Limb (tissue), 2 donors: ENCODE data around the gene GALNT18.
A peak's percentile ranks its signal among the peaks of the same experiment; 100 is the strongest.

ENCODE experiments used
- DNase-seq, 2 donors: peaks; one replicate each; pipeline ENCODE4 v3.0.0-alpha.2; 2016; ENCODE audit errors: extremely low spot score in 2 of 2

Gene GALNT18

DNA sequence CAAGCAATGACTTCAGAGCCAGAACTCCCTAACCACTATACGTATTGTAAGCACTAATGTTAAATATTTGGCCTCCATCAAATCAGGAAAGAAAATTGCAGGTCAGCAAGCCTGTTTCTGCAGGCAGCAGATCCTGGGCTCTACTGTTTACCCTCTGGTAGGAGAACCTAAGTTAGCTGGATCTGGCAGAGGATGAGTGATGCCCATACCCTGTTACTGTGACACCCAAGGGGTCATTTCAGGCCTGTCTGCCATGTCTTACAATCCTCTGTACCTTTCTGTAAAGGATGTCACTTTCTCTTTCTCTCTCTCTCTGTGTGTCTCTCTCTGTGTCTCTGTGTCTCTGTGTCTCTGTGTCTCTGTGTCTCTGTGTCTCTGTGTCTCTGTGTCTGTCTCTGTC, 375.6 kb downstream of the GALNT18 start:
- no peak for DNase-seq

DNA sequence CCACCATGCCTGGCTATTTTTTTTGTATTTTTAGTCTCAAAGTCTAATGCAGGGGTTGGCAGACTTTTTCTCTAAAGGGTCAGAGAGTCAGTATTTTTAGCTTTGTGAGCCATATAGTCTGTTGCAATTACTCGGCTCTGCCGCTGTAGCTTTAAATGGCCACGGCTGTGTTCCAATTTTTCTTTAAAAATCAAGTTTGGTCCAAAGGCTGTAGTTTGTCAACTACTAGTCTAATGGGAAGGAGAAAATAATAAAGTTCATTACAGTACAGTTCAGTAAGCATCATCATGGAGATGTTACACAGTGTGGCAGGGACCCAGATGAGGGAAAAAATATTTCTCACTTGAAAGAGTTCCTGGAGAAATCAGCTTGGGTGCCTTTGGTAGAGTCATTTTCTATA, 376.4 kb downstream of the GALNT18 start:
- no peak for DNase-seq

DNA sequence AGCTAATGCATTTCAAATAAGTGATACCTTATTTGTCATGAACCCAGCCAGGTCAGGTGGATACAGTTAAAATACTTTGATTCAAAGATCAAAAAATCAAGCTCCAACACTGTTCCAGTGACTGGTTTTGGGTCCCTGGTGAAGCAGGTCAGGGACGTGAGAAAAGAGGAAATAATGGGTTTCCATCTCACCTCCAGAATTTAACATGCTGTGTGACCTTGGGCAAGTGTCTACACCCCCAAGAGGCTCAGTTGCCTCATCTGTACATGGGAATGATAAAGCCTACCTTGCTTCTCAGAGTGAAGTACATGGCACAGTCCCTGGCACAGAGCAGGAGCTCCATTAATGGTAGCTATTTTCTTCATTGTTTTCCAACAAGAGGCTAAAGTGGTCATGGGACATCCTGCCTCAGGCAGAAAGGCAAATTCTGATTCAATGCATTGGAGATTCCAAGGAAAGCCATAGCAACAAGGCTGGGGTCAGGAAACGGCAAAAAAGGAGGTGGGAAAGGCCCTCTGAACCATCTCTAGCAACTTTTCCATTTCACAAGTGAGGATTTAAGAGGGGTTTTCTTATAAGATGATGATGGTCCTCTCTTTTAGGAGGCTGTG, 377.2 kb downstream of the GALNT18 start:
- DNase-seq: no peak

DNA sequence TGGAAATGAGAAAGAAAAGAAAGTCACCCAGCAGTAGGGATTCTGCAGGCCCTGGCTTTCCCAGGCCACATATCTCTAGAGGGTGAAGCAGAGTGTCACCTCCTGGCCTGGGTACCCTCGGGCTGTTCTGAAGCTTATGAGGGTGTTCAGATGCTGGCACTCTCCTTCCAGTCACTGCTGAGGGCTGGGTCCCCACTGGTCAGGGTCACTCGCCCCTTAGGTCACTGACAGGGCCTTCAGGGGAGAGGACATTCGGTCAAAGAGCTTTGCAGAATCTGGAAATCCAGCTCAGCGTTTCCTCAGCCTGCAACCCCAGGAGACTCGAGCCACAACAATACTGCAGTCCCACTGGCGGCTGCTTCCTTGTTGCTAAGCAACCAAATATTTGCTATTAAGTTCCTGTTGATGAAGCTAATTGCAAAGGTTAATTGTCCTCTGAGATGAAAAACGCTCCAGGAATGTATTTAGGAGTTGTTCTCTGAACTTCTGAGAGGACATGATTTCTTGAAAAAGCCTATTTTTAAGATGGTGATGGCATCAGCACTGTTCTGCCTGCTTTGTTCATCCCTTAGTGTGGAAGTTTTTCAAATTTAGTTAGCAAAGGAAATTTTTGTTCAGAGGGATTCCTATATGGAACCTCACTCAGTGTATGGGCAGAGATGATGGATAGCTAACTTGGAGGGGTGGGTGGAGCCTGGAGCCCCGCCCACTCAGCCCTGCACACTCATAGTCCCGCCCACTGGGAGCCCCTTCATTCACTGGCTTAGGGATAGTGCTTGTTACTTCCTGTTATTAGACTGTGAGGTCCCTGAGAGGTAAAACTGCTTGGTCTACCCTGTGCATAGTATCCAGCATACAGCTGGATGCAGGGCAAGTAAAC, 378.0 kb downstream of the GALNT18 start:
- DNase-seq: peak; percentile 47 to 56

DNA sequence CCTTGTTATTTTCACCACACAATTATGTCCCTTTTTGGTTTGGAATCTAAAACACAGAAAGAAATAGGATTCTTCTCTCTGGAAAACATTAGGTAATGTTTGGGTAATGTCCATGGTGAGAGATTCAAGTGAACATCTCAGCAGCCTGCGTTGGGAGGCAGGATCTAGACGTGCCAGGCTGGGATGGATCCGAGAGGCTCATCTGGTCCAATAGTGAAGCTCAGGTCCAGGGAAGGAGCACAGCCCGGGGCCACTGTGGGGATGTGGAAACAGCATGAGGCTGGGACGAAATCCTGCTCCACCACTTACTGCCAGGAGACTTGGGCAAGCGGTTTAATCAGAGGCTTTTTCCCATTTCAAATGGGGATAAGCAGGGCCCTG, 378.6 kb downstream of the GALNT18 start:
- DNase-seq: no peak

DNA sequence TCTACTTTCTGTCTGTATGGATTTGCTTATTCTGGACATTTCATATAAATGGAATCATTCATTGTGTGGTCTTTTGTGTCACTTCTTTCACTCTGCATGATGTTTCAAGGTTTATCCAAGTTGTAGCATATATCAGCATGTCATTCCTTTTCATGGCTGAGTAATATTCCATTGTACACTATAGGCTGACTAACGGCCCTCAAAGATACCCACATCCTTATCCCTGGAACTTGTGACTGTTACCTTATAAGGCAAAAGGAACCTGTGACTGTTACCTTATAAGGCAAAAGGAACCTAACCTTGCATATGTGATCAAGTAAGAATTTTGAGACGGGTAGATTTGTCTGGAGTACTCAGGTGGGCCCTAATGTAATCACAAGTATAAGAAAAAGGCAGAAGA, 380.5 kb downstream of the GALNT18 start:
- no peak for DNase-seq

DNA sequence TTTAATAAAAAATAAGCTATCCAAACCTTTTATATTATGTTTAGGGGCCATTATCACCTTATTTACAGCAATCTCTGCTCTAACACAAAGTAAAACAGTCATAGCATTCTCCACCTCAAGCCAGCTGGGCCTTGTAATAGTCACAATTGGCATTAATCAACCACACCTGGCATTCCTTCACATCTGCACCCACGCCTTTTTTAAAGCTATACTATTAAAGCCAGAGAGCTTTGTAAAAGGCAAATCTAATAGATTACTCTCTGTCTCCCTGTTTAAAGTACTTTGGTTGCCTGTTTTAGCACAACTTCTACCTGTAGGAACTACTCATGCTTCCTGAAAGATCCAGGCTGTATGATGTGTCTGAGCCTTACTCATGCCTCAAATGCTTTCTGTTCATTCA, 381.8 kb downstream of the GALNT18 start:
- no peak for DNase-seq

DNA sequence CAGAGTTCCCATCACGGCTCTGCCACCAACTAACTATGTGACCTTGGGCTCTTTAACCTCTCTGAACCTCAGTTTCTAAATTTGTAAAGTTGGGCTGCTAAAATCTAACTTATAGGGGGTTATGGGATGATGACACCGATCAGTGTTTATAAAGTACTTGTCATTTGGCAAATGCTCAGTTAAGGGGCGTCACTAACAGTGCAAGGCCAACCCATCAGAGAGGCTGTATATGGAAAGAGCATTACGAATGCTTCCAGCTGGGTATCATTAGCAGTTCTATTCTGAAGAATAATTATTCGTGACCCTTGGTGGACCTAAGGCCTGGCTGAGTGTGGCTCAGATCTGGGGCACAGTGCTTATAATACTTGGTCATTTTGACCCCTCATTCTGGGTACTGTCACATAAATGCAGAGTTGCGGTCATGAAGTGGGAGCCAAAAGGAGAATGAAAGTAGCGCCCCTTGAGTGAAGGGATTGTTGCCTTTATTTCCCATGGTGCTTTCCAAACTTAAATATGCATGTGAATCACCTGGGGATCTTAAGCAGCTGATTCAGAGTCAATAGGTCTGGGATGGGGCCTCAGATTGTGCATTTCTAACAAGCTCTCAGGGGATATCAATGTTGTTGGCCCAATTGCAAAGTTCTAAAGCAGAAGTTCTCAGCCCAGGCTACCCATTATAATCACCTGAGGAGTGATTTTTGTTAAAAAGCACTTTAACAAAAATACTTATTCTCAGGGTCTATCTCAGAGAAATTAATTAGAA, 384.6 kb downstream of the GALNT18 start:
- DNase-seq: no peak

DNA sequence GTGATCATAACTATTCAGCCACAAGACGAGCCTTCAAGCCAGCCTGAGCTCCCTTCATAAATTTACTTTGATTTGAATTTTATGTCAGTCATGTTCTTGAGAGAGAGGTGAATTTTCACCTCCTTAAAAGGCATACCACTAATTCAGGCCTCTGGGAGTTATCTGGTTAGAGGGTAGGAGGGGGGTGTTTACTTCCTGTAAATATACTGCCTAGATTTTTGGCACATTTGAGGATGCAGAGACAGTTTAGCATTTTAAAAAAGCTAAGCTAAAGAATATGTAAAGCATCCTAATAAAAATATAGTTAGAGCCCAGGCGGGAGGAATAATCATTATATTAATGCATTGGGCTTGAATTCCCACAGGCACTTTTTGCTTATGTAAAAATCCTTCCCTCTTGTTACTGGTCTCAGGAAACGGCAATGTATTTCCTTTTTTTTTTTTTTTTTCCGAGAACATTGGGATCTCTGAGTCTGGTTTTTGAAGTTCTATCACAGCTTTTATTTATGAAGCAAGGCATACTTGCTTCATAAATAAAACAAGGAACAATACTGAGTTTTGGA, 385.2 kb downstream of the GALNT18 start:
- DNase-seq: no peak

DNA sequence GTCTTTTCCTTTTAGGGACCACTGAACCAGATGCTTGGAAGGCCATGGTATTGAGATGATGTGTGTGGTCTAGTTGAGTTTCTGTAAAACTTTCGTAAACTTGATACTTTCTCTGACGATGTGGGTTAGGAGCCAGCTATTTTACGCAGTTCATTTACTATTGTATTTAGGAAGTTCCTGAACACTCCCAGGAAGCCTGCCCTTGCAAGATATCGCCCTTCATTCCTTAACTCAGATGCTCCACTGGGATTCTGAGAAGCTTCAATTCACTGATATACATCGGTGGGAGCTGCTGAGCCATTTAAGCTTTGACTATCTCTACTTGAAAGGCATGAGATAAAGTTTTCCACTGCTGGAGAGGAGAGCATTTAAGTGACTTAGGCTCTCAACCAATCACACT, 390.0 kb downstream of the GALNT18 start:
- no peak for DNase-seq

DNA sequence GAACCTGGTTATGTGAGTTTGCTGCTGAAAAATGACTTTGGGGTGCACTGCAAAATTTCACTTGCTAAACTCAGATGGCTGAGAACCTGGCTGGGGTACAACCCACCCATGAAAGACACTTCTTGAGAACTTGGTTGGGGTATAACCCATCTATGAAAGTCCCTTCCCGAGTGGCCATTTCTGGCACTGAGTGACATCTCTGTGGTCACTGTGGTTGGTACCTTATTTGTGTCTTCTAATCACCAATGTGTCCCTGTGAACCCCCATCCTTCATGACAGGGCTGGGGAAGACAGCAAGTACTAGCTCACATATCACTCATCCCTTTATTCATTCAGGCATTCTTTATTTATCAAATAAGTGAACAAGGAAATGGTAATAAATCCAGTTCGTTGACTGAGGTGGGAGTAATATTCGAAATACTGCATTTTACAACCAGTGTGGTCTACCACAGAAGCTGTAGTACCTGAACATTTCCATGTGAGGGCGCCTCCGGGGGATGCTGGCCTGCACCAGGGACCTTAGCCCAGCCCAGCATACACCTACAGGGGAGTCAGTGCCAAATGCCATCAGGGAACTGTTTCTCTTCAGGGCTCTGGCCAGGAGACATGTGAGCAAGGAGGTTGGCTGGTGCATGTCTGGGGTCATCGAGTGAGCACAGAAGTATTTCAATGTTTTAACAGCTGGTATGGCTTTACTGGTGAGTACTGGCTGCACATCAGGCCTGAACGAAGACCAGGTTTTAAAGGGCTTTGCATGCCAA, 390.8 kb downstream of the GALNT18 start:
- DNase-seq: no peak

DNA sequence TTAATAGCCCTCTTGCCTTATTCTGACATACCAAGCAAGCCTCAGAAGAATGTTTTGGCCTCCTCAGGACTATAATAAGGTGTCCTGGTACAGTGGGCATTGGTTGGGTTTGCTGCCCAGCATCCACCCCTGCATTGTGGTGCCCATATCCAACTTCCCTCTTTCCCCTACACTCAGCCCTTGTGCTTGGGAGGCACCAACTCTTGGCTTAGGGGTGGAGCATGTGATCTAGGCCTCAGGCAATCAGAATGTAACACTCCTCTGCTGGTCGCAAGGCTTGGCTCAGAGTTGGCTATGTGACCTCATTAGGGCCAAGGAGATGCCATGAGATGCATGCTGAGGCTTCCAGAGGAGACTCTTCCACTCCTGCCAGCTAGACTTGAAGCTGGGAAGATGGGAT, 391.7 kb downstream of the GALNT18 start:
- DNase-seq: no peak

DNA sequence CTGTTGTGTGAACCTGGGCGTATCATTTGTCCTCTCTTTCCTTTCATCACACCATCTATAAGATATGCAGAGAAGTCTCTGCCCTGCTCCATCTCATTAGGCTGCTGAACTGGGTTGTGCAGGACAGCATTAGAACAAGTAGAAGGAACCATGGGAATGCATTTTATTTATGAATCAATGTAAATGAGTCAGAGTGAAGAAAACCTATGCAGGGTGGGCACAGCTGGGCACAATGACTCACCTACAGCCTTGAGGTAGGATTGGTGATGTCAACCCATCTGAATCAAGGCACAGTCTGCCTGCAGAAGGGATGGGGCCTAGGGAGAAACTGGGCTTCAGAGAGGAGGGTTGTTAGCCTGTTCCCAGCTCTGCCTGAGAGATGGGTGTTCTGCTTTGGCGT, 392.2 kb downstream of the GALNT18 start:
- no peak for DNase-seq

DNA sequence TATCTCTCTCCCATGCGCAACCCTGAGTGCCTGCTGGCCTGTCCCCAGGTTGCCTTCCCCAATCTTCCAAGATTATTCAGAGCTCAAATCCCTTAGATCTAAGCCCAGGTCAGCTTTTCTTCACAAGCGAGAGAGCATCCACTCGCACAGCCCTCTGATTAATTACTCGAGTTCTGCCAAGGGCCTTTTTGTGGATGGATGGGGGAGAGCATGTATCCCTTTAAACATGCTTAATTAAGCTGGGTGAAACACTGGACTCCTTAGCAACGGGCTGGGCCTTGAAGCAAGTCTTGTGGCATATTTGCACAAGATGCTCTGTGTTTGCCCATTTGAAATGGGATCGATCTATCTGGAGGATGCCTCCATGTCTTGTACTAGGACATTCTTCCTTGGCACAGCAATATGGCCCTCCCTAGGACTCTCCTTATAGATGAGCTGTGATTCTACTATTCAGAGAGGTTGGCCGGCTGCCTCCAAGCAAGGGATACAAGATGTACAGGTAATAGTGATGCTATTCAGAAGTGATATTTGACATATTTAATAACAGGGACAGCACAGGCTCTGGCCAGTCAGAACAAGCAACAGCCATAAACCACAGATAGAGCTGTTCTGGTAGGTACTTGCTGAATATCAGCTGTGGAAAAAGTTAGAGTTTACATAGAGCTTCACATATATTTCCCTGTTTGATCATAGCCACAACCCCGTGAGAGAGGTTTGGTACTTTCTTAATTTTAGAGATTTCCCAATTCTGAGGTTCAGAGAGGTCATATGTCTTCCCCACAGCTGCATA, 394.3 kb downstream of the GALNT18 start:
- no peak for DNase-seq
